Spleen (tissue), 13 donors: ENCODE results near the gene DES. TPM values are rescaled to one million over a fixed set of nuclear protein-coding genes. Genes with fewer than 3 reads are reported as not detected.

Source experiments
- DNase-seq: peaks from one replicate; pipeline ENCODE4 v3.0.0-alpha.2; 2020
- H3K27ac ChIP-seq, 8 donors: fragments of 200-600 bp; sonication (generic) in 7 of 8; 1 replicate in 4 of 8; 2 replicates in 4 of 8; pipeline versions ENCODE4 v1.5.0 to v1.8.0; 2016 to 2021; ENCODE audit warnings: inconsistent platforms in 4 of 8, mild to moderate bottlenecking in 4 of 8, moderate library complexity in 1 of 8
- H3K27me3 ChIP-seq, 7 donors: fragments of 200-600 bp; sonication (generic) in 6 of 7; replicated peaks in 1 of 7; 1 replicate in 4 of 7; 2 replicates in 3 of 7; pipeline versions ENCODE4 v1.5.0 to v1.8.0; 2016 to 2021; ENCODE audit warnings: inconsistent platforms in 3 of 7, mild to moderate bottlenecking in 1 of 7
- H3K36me3 ChIP-seq, 6 donors: fragments of 200-600 bp; sonication (generic) in 5 of 6; 1 replicate in 4 of 6; 2 replicates in 2 of 6; pipeline versions ENCODE4 v1.5.0 to v1.8.0; 2016 to 2021; ENCODE audit warnings: inconsistent platforms in 2 of 6
- H3K4me1 ChIP-seq, 6 donors: fragments of 200-600 bp; sonication (generic) in 5 of 6; 1 replicate in 3 of 6; 2 replicates in 3 of 6; pipeline versions ENCODE4 v1.5.0 to v1.8.0; 2016 to 2021; ENCODE audit warnings: inconsistent platforms in 3 of 6
- H3K4me3 ChIP-seq, 8 donors: fragments of 200-600 bp; sonication (generic) in 7 of 8; 1 replicate in 4 of 8; 2 replicates in 4 of 8; pipeline versions ENCODE4 v1.5.0 to v1.8.0; 2016 to 2021; ENCODE audit warnings: inconsistent platforms in 4 of 8, mild to moderate bottlenecking in 4 of 8, moderate library complexity in 2 of 8
- H3K9me3 ChIP-seq, 8 donors: fragments of 200-600 bp; sonication (generic) in 7 of 8; 1 replicate in 4 of 8; 2 replicates in 4 of 8; pipeline versions ENCODE4 v1.5.0 to v1.8.0; 2016 to 2021; ENCODE audit warnings: inconsistent platforms in 4 of 8
- POLR2A ChIP-seq, 3 donors: fragments of 450-650 bp; IDR thresholded peaks; one replicate each; pipeline ENCODE4 v1.5.1; 2017; ENCODE audit warnings: antibody characterized with exemption in 3 of 3, mild to moderate bottlenecking in 1 of 3
- POLR2AphosphoS5 ChIP-seq, 3 donors: sonication (generic); formaldehyde crosslinking; IDR thresholded peaks; one replicate each; pipeline ENCODE4 v1.5.1; 2017; ENCODE audit warnings: antibody characterized with exemption in 3 of 3
- WGBS, 5 donors: extraction: QIAGEN DNeasy Blood & Tissue Kit in 3 of 5; methylation state at CpG; one replicate each; pipeline versions ENCODE4 v1.1.5 to v1.1.7; 2013 to 2018; 5-methylcytosine and 5-hydroxymethylcytosine counted together
- intact Hi-C: fragments of 100-400 bp; cut with DNase I; formaldehyde crosslinking; loops from one replicate; pipeline ENCODE4 v1.15.0; 2023; ENCODE audit warnings: low total_unique reads
- long read RNA-seq, 2 donors: transcript quantifications; one replicate each; lab custom pipeline, GENCODE V29; 2026
- polyA plus RNA-seq, 3 donors: library from polyadenylated mRNA; stranded (reverse); fragments of 200-250 nt; gene quantifications; one replicate each; pipeline ENCODE4 v1.2.1, GENCODE V29; 2013
- total RNA-seq, 7 donors: library from RNA; depleted of rRNA in 3 of 7; stranded (reverse); fragments of >200 nt in 3 of 7; fragmentation: NEBNext Ultra II Directional in 4 of 7; extraction: Animal tissue kit (Norgen Biotek cat#: 25700) in 4 of 7; gene quantifications; one replicate each; pipeline versions ENCODE4 v1.1.0 to v1.2.1, GENCODE V29; 2016 to 2021
- TF ChIP-seq, protein P1 (sequence below), 11 experiments: fragments of 200-600 bp in 7 of 11; fragments of 450-650 bp in 4 of 11; sonication (generic) in 4 of 11; IDR thresholded peaks in 8 of 11; conservative IDR thresholded peaks in 3 of 11; 1 replicate in 7 of 11; 2 replicates in 4 of 11; pipeline versions ENCODE4 v1.4.0 to v1.8.0; 2016 to 2021; ENCODE audit warnings: antibody characterized with exemption in 11 of 11, inconsistent platforms in 4 of 11, mild to moderate bottlenecking in 1 of 11
- donor health status: healthy with polysubstance abuse.
- donor health status: DM: no; HTN: no; CAD: no; lungs with moderate emphysema.
- donor health status: DM: no; HTN: no; CAD: no.
- donor health status: Bipolar disorder and iron deficiency.
- donor health status: healthy.
- donor health status: DM: no; HTN: no; CAD: no.
- donor health status: DM: yes; HTN: yes; CAD: no.

The DES gene
- total RNA-seq = 10 to 100 TPM in 3 of 7 donors, 1 to 10 TPM in 4; 4.3 to 18.1 (median 8.3) TPM
- polyA plus RNA-seq = 10 to 100 TPM; 10.8 to 24.7 (median 14.1) TPM
- long read RNA-seq, donor 1, partial matches to known transcripts = 0 of 2 reads
- long read RNA-seq, donor 1, other reads (novel, unspliced or antisense) = 0 of 2 reads
- long read RNA-seq, donor 2, partial matches to known transcripts = 0 of 3 reads
- long read RNA-seq, donor 2, other reads (novel, unspliced or antisense) = 0 of 3 reads

DNA sequence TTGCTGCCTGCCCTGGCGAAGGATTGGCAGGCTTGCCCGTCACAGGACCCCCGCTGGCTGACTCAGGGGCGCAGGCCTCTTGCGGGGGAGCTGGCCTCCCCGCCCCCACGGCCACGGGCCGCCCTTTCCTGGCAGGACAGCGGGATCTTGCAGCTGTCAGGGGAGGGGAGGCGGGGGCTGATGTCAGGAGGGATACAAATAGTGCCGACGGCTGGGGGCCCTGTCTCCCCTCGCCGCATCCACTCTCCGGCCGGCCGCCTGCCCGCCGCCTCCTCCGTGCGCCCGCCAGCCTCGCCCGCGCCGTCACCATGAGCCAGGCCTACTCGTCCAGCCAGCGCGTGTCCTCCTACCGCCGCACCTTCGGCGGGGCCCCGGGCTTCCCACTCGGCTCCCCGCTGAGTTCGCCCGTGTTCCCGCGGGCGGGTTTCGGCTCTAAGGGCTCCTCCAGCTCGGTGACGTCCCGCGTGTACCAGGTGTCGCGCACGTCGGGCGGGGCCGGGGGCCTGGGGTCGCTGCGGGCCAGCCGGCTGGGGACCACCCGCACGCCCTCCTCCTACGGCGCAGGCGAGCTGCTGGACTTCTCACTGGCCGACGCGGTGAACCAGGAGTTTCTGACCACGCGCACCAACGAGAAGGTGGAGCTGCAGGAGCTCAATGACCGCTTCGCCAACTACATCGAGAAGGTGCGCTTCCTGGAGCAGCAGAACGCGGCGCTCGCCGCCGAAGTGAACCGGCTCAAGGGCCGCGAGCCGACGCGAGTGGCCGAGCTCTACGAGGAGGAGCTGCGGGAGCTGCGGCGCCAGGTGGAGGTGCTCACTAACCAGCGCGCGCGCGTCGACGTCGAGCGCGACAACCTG is at the start of gene DES:
TSS of gene DES (plus strand) at position 223 of the 857 bp plus-strand sequence. CDS start at position 309, 86 bp downstream.
- intact Hi-C loops = no loop called here
- WGBS, 5 donors = 12 to 26% (median 13%) methylated on average over 25 to 98 of the region's 98 CpGs
- DNase-seq = no peak

DNA sequence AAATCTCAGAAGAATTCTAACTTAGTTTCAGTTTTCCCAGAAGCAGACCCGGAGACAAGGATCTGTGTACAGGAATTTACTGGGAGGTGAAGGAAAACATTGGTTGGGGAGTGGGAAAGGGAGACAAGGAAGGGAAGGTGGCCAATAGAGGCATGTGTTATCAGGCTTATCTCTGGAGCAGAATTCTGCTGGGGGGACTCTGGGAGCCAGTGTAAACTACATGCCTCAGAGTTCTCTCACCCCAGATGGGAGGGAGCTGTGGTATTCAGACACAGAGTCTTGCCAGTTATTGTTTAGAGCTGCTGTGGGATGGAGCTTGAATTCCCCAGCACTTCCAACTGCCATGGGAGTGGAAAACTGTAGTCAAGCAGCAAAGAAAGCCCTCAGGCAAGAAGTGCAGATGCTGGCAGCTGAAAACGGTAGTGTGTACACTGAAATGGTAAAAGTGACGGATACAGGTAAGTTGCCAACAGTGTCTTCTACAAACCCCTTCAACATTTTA is 49.4 kb upstream of the DES start:
- no peak for TF ChIP-seq POLR2A (IDR thresholded peaks at IDR 0.05)
- TF ChIP-seq, protein P1, sequence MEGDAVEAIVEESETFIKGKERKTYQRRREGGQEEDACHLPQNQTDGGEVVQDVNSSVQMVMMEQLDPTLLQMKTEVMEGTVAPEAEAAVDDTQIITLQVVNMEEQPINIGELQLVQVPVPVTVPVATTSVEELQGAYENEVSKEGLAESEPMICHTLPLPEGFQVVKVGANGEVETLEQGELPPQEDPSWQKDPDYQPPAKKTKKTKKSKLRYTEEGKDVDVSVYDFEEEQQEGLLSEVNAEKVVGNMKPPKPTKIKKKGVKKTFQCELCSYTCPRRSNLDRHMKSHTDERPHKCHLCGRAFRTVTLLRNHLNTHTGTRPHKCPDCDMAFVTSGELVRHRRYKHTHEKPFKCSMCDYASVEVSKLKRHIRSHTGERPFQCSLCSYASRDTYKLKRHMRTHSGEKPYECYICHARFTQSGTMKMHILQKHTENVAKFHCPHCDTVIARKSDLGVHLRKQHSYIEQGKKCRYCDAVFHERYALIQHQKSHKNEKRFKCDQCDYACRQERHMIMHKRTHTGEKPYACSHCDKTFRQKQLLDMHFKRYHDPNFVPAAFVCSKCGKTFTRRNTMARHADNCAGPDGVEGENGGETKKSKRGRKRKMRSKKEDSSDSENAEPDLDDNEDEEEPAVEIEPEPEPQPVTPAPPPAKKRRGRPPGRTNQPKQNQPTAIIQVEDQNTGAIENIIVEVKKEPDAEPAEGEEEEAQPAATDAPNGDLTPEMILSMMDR (IDR thresholded peaks at IDR 0.05 in 8 of 11, conservative IDR thresholded peaks at IDR 0.05 in 3 of 11) = no peak
- no peak for TF ChIP-seq POLR2AphosphoS5 (IDR thresholded peaks at IDR 0.05)
- no peaks in the 10 kb centered on the region for H3K27me3 ChIP-seq
- peaks cover 0 to 3% (median 0%) of the 10 kb centered on the region in 6 donors for H3K4me1 ChIP-seq
- H3K27ac ChIP-seq = peak overlapping the region in 1 of 8 donors; percentile 8
- 66 to 84% (median 77%) methylated on average over 3 of the region's 3 CpGs for WGBS, 5 donors
- no peak overlapping the region for H3K4me3 ChIP-seq
- H3K9me3 ChIP-seq = no peaks in the 10 kb centered on the region
- no peak for DNase-seq
- intact Hi-C loops = no loop called here
- H3K36me3 ChIP-seq = peaks cover 0 to 16% (median 7%) of the 10 kb centered on the region in 6 donors

More for the DNA sequence above, at the start of gene DES:
- TF ChIP-seq POLR2AphosphoS5 (IDR thresholded peaks at IDR 0.05) (no peak), POLR2A (IDR thresholded peaks at IDR 0.05) (no peak)
- TF ChIP-seq, protein P1 (IDR thresholded peaks at IDR 0.05 in 8 of 11, conservative IDR thresholded peaks at IDR 0.05 in 3 of 11) = no peak
- Histone ChIP-seq H3K27ac (no peak within 1 kb of the TSS), H3K4me1 (peaks cover 0 to 14% (median 6%) of the 10 kb centered on the region in 6 donors), H3K36me3 (no peaks in the 10 kb centered on the region), H3K27me3 (peaks cover 9 to 68% (median 27%) of the 10 kb centered on the region in 7 donors), H3K9me3 (peaks cover 0 to 3% (median 0%) of the 10 kb centered on the region in 8 donors), H3K4me3 (peak within 1 kb of the TSS in 2 of 8 donors; percentile 1 to 41)

DNA sequence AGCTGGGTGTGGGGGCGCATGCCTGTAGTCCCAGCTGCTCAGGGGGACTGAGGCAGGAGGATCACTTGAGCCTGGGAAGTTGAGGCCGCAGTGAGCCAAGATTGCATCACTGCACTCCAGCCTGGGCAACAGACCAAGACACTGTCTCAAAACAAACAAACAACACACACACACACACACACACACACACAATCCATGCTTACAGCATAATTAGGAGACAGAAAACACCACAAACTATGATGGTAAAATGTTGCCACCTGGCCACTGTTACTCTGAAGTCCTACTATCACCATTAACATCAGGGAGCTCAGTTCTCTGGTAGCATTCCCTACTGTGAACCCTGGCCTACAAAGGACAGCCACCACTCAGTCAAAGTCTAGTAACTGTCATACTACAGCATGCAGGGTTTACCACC is 48.7 kb upstream of the DES start:
- Histone ChIP-seq H3K27me3 (no peaks in the 10 kb centered on the region), H3K4me3 (no peak overlapping the region), H3K9me3 (no peaks in the 10 kb centered on the region), H3K36me3 (peaks cover 0 to 24% (median 14%) of the 10 kb centered on the region in 6 donors), H3K4me1 (peaks cover 0 to 3% (median 0%) of the 10 kb centered on the region in 6 donors), H3K27ac (no peak overlapping the region)
- TF ChIP-seq POLR2AphosphoS5 (IDR thresholded peaks at IDR 0.05) (no peak), POLR2A (IDR thresholded peaks at IDR 0.05) (no peak)
- TF ChIP-seq, protein P1 (IDR thresholded peaks at IDR 0.05 in 8 of 11, conservative IDR thresholded peaks at IDR 0.05 in 3 of 11) = no peak
- 31 to 50% (median 43%) methylated on average over 2 of the region's 2 CpGs for WGBS, 5 donors
- intact Hi-C loops = no loop called here
- DNase-seq = no peak
